CD4-positive, alpha-beta T cell (primary cell): ENCODE results near the gene PTPRF. TPM values are rescaled to one million over a fixed set of nuclear protein-coding genes. Genes with fewer than 3 reads are reported as not detected.

Experiments
- ATAC-seq: fragments of 200-7000 bp; cut with Tn5 transposase; one replicate; pipeline ENCODE4 v1.10.0; 2022; ENCODE audit warnings: mild to moderate bottlenecking; ENCODE audit not compliant: poor library complexity
- CTCF ChIA-PET: fragments of 350-600 bp; sonication (Branson Sonifier 250); formaldehyde crosslinking; loops from one replicate; lab custom pipeline; 2021; ENCODE audit warnings: antibody characterized with exemption, inconsistent platforms; lab: Charles Lee
- POLR2A ChIA-PET: fragments of 350-600 bp; sonication (Branson Sonifier 250); formaldehyde crosslinking; loops from one replicate; lab custom pipeline; 2021; ENCODE audit warnings: antibody characterized with exemption, inconsistent platforms; lab: Charles Lee
- DNase-seq, 14 experiments: peaks; one replicate each; pipeline ENCODE4 v3.0.0-alpha.2; 2013 to 2020; ENCODE audit warnings: mixed read lengths in 2 of 14
- H3K27ac ChIP-seq, 2 donors: one replicate each; pipeline versions ENCODE4 v1.5.1 to v1.7.0; 2013; ENCODE audit warnings: low read length in 2 of 2, low read depth in 1 of 2, mild to moderate bottlenecking in 1 of 2
- H3K27me3 ChIP-seq, 2 experiments: 1 replicate in 1 of 2; 2 replicates in 1 of 2; pipeline versions ENCODE4 v1.6.1 to v1.7.0; 2013; ENCODE audit warnings: low read length in 2 of 2, control low read depth in 1 of 2, mild to moderate bottlenecking in 1 of 2, moderate library complexity in 1 of 2; ENCODE audit not compliant: insufficient read depth in 2 of 2, control insufficient read depth in 1 of 2
- H3K36me3 ChIP-seq: one replicate; pipeline ENCODE4 v1.6.1; 2013; ENCODE audit warnings: low read length, control low read depth; ENCODE audit not compliant: insufficient read depth
- H3K4me1 ChIP-seq: one replicate; pipeline ENCODE4 v1.6.1; 2013; ENCODE audit warnings: low read length, control low read depth; ENCODE audit not compliant: insufficient read depth
- H3K4me3 ChIP-seq: one replicate; pipeline ENCODE4 v1.5.1; 2013; ENCODE audit warnings: mild to moderate bottlenecking, low read length, moderate library complexity
- H3K9me3 ChIP-seq, 2 experiments: 1 replicate in 1 of 2; 2 replicates in 1 of 2; pipeline versions ENCODE4 v1.6.1 to v1.7.0; 2013; ENCODE audit warnings: low read length in 2 of 2, mild to moderate bottlenecking in 2 of 2, control low read depth in 1 of 2, moderate library complexity in 1 of 2; ENCODE audit not compliant: control insufficient read depth in 1 of 2, insufficient read depth in 1 of 2
- H3K27ac Mint-ChIP-seq: one replicate; pipeline ENCODE4 v1.8.0; 2020; ENCODE audit warnings: mixed read lengths
- H3K27me3 Mint-ChIP-seq: one replicate; pipeline ENCODE4 v1.8.0; 2021; ENCODE audit warnings: mixed read lengths
- H3K36me3 Mint-ChIP-seq: one replicate; pipeline ENCODE4 v1.8.0; 2021; ENCODE audit warnings: low read depth, mixed read lengths
- H3K4me1 Mint-ChIP-seq: one replicate; pipeline ENCODE4 v1.8.0; 2021; ENCODE audit warnings: low read depth, mixed read lengths
- H3K4me3 Mint-ChIP-seq: one replicate; pipeline ENCODE4 v1.8.0; 2020; ENCODE audit warnings: mild to moderate bottlenecking, mixed read lengths
- H3K9me3 Mint-ChIP-seq: one replicate; pipeline ENCODE4 v1.8.0; 2020; ENCODE audit warnings: mixed read lengths
- CTCF ChIP-seq: fragments of 200-600 bp; IDR thresholded peaks from one replicate; pipeline ENCODE4 v1.8.0; 2022; ENCODE audit warnings: antibody characterized with exemption, mild to moderate bottlenecking
- intact Hi-C, 2 experiments: fragments of 100-400 bp; cut with DNase I in 1 of 2; cut with micrococcal nuclease in 1 of 2; formaldehyde crosslinking; loops; one replicate each; pipeline versions ENCODE4 v1.15.1 to v1.9.0; 2023 to 2025; cut with DNase I, micrococcal nuclease
- total RNA-seq, 174 experiments: library from RNA in 2 of 174; stranded (reverse) in 2 of 174; gene quantifications; one replicate each; pipeline ENCODE4 v1.2.3 and lab custom pipeline; 2021 to 2026

The PTPRF gene
- total RNA-seq, 2 experiments from 2014 or later: 0.14 TPM

- intact Hi-C loops: no loop called here
Observed at GRCh38 chr1:43614891-43615290, 84.2 kb downstream of the PTPRF start.

GRCh38 chr1:43616383-43616782 is 85.7 kb downstream of the PTPRF start:
- Histone ChIP-seq H3K4me3 (no peak overlapping the region), H3K27me3 (no peaks in the 10 kb centered on the region), H3K4me1 (no peaks in the 10 kb centered on the region), H3K9me3 (no peaks in the 10 kb centered on the region), H3K36me3 (no peaks in the 10 kb centered on the region), H3K27ac (no peak overlapping the region)
- no peak for TF ChIP-seq CTCF
- CTCF ChIA-PET: no interaction called here
- Mint-ChIP-seq H3K4me1 (no peaks in the 10 kb centered on the region), H3K36me3 (no peaks in the 10 kb centered on the region), H3K27me3 (no peaks in the 10 kb centered on the region), H3K4me3 (no peak overlapping the region), H3K27ac (no peak overlapping the region), H3K9me3 (no peaks in the 10 kb centered on the region)
- POLR2A ChIA-PET: no interaction called here
- no peak for ATAC-seq
- intact Hi-C loops: no loop called here
- no peak for DNase-seq

More at GRCh38 chr1:43614891-43615290, 84.2 kb downstream of the PTPRF start:
- Histone ChIP-seq H3K4me1 (no peaks in the 10 kb centered on the region), H3K27me3 (no peaks in the 10 kb centered on the region), H3K36me3 (no peaks in the 10 kb centered on the region), H3K9me3 (no peaks in the 10 kb centered on the region), H3K27ac (no peak overlapping the region), H3K4me3 (no peak overlapping the region)
- no peaks in the 10 kb centered on the region for H3K4me1 Mint-ChIP-seq
- POLR2A ChIA-PET: no interaction called here
- no peaks in the 10 kb centered on the region for H3K9me3 Mint-ChIP-seq
- no peak overlapping the region for H3K4me3 Mint-ChIP-seq
- CTCF ChIA-PET: no interaction called here
- H3K36me3 Mint-ChIP-seq: no peaks in the 10 kb centered on the region
- H3K27me3 Mint-ChIP-seq: no peaks in the 10 kb centered on the region
- ATAC-seq (no peak), DNase-seq (no peak)
- no peak overlapping the region for H3K27ac Mint-ChIP-seq
- no peak for TF ChIP-seq CTCF

GRCh38 chr1:43617011-43617410 is 86.3 kb downstream of the PTPRF start:
- CTCF ChIA-PET: no interaction called here
- Mint-ChIP-seq H3K27me3 (no peaks in the 10 kb centered on the region), H3K4me3 (no peak overlapping the region), H3K36me3 (no peaks in the 10 kb centered on the region), H3K9me3 (no peaks in the 10 kb centered on the region), H3K4me1 (no peaks in the 10 kb centered on the region), H3K27ac (no peak overlapping the region)
- Histone ChIP-seq H3K27ac (no peak overlapping the region), H3K9me3 (no peaks in the 10 kb centered on the region), H3K27me3 (no peaks in the 10 kb centered on the region), H3K4me3 (no peak overlapping the region), H3K4me1 (no peaks in the 10 kb centered on the region), H3K36me3 (no peaks in the 10 kb centered on the region)
- intact Hi-C loops: no loop called here
- POLR2A ChIA-PET: no interaction called here
- ATAC-seq: no peak
- no peak for DNase-seq
- no peak for TF ChIP-seq CTCF
